ENCODE measurements around the gene EDEM3. TPM values are rescaled to one million over a fixed set of nuclear protein-coding genes. Genes with fewer than 3 reads are reported as not detected.

Gene EDEM3
- 16.2 and 18.0 TPM in 2 replicates for total RNA-seq

GRCh38 chr1:184754476-184755225, at the start of gene EDEM3:
EDEM3 (minus strand) TSS chr1:184754858; CDS start chr1:184754646, 212 bp downstream.

Other genes starting within 250 kb of the EDEM3 start
- gene NIBAN1, start 219.7 kb upstream of the EDEM3 start, total RNA-seq, result 23.6 and 26.2 TPM in 2 replicates